SK-N-MC (cell line): ENCODE data around the gene DLG5.

Experiments used
- EZH2 ChIP-seq: fragments of 200-600 bp; sonication (generic); IDR thresholded peaks from one replicate; pipeline ENCODE4 v1.6.1; 2017; ENCODE audit warnings: antibody characterized with exemption
- FOXP2 ChIP-seq: optimal IDR thresholded peaks from 2 replicates; pipeline ENCODE3; 2011; ENCODE audit warnings: mild to moderate bottlenecking, moderate library complexity; ENCODE audit not compliant: insufficient read depth; ENCODE audit errors: extremely low read length, control extremely low read depth
- POLR2AphosphoS5 ChIP-seq: IDR thresholded peaks from 2 replicates; pipeline ENCODE4 v1.6.1; 2012; ENCODE audit warnings: mild to moderate bottlenecking, low read depth, low read length, borderline replicate concordance

DNA sequence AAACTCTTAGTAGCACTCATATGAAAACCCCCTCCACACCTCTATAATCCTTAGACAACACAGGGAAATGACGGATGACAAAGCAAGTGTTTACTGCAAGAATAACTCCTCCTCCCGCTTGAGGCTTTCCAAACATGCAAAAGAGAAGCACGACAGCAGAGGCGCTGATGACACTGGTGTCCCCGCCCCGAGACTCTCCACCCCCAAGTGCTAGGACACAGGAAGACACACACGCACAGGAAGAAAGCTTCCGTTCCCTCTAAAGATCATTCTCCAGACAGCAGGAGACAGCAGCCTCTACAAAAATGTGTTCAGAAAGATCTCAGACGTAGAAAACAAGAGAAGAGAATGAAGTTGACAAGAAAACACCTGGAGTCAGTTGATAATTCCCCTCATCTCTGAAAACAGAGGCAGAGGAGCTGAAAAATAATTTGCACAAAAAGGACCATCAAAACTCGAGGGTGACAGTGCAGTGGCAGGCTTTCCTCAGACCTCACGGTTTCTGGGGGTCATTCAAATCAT lies 90.2 kb downstream of the DLG5 start:
- no peak for TF ChIP-seq EZH2
- TF ChIP-seq POLR2AphosphoS5 = no peak
- TF ChIP-seq FOXP2 = no peak
